HG03342 (cell line): Measurements from ENCODE around the gene TCEA2.
A peak's percentile ranks its signal among the peaks of the same experiment; 100 is the strongest.

ENCODE experiments used
- ATAC-seq: cut with Tn5 transposase; IDR thresholded peaks from one replicate; pipeline ENCODE4 v1.9.1; 2021; ENCODE audit warnings: mild to moderate bottlenecking, moderate library complexity; ENCODE audit not compliant: unreplicated experiment

Gene TCEA2

GRCh38 chr20:64062596-64063388, at the start of gene TCEA2:
Gene TCEA2, plus strand, starts transcription at chr20:64063198. Its CDS starts 115 bp downstream, at chr20:64063313.
- peak; percentile 81 for ATAC-seq

GRCh38 chr20:64015635-64016034, 47.4 kb upstream of the TCEA2 start:
- ATAC-seq: no peak

GRCh38 chr20:64021124-64021975, 41.6 kb upstream of the TCEA2 start:
- no peak for ATAC-seq

GRCh38 chr20:64022671-64023360, 40.2 kb upstream of the TCEA2 start:
- ATAC-seq: no peak

- ATAC-seq: no peak
Measured at GRCh38 chr20:64023361-64024140, 39.4 kb upstream of the TCEA2 start.

- no peak for ATAC-seq
Measured at GRCh38 chr20:64024141-64024990, 38.6 kb upstream of the TCEA2 start.

- no peak for ATAC-seq
Measured at GRCh38 chr20:64025101-64025825, 37.7 kb upstream of the TCEA2 start.

- no peak for ATAC-seq
Measured at GRCh38 chr20:64025826-64026412, 37.1 kb upstream of the TCEA2 start.

- ATAC-seq: no peak
Measured at GRCh38 chr20:64027981-64028685, 34.9 kb upstream of the TCEA2 start.

GRCh38 chr20:64029293-64030117, 33.5 kb upstream of the TCEA2 start:
- no peak for ATAC-seq

- no peak for ATAC-seq
Measured at GRCh38 chr20:64030371-64031134, 32.4 kb upstream of the TCEA2 start.

GRCh38 chr20:64031822-64032314, 31.1 kb upstream of the TCEA2 start:
- no peak for ATAC-seq

GRCh38 chr20:64032706-64033624, 30.0 kb upstream of the TCEA2 start:
- no peak for ATAC-seq

GRCh38 chr20:64033981-64034493, 29.0 kb upstream of the TCEA2 start:
- no peak for ATAC-seq
